Fibroblast of skin of right biceps (primary cell): Measurements from ENCODE around the gene ZDHHC3.
A peak's percentile ranks its signal among the peaks of the same experiment; 100 is the strongest.

Experiments used
- DNase-seq: peaks from one replicate; pipeline ENCODE4 v3.0.0-alpha.2; 2013

The ZDHHC3 gene

GRCh38 chr3:44890852-44891251 is 85.1 kb downstream of the ZDHHC3 start:
- DNase-seq: no peak

GRCh38 chr3:44890258-44890657 is 85.7 kb downstream of the ZDHHC3 start:
- DNase-seq: peak; percentile 21

GRCh38 chr3:44887101-44887500 is 88.9 kb downstream of the ZDHHC3 start:
- no peak for DNase-seq

GRCh38 chr3:44886561-44886960 is 89.4 kb downstream of the ZDHHC3 start:
- DNase-seq: no peak

- DNase-seq: peak; percentile 97
Measured at GRCh38 chr3:44885618-44886017, 90.4 kb downstream of the ZDHHC3 start.

GRCh38 chr3:44883999-44884431 is 92.0 kb downstream of the ZDHHC3 start:
- peak; percentile 97 for DNase-seq

GRCh38 chr3:44883213-44883955 is 92.6 kb downstream of the ZDHHC3 start:
- DNase-seq: no peak

- DNase-seq: no peak
Measured at GRCh38 chr3:44880284-44880683, 95.7 kb downstream of the ZDHHC3 start.

- no peak for DNase-seq
Measured at GRCh38 chr3:44877333-44877732, 98.6 kb downstream of the ZDHHC3 start.

- DNase-seq: no peak
Measured at GRCh38 chr3:44875596-44875995, 100.4 kb downstream of the ZDHHC3 start.
